Measurements from ENCODE around the gene TBRG4. TPM values are rescaled to one million over a fixed set of nuclear protein-coding genes. Genes with fewer than 3 reads are reported as not detected.
"Not testable (repeated sequence)": the region's sequence is repeated elsewhere in the genome, so short reads cannot be mapped to it uniquely, and the experiment has no call there.

Gene TBRG4
- total RNA-seq, 4 donors from 2014 or later = 83.4 to 140 (median 105) TPM

- H3K27ac ChIP-seq = no peak overlapping the region
- H3K27me3 ChIP-seq = peaks cover 21% of the 10 kb centered on the region
- TF ChIP-seq EP300 (IDR thresholded peaks at IDR 0.05; ENCODE audit: low read depth) (no peak), CTCF (IDR thresholded peaks at IDR 0.05) (no peak), POLR2A (IDR thresholded peaks at IDR 0.05) (no peak), POLR2AphosphoS5 (IDR thresholded peaks at IDR 0.05) (no peak)
- H3K4me1 ChIP-seq = peaks cover 0 to 8% (median 5%) of the 10 kb centered on the region in 4 donors
- WGBS, 2 donors (ENCODE audit: low coverage in 1 of 2) = 71% methylated on average over 4 of the region's 4 CpGs; no CpG with 5 or more reads in 1 of the 2 donors
- H3K4me3 ChIP-seq = no peak overlapping the region
- no peaks in the 10 kb centered on the region for H3K36me3 ChIP-seq
- in situ Hi-C loops (cut with MboI; ENCODE audit: low pct_ligation_motif_present in 1 of 4, low pct_unique_long_range_greater_than_20kb in 1 of 4, low sequenced_read_pairs in 3 of 4) (loop anchor here (5.0 to 25.0 kb wide), 3 partner anchors 96 to 706 kb away; partner anchors contain the start of gene CCDC201 (in 2 of the 4)), intact Hi-C loops (cut with DNase I; ENCODE audit: low total_unique reads) (no loop called here)
- H3K9me3 ChIP-seq = no peaks in the 10 kb centered on the region
- DNase-seq = no peak
These were observed 44.4 kb upstream of the TBRG4 start for GRCh38 chr7:45155941-45156340.

GRCh38 chr7:45155357-45155900 lies 43.9 kb upstream of the TBRG4 start:
- intact Hi-C loops (cut with DNase I; ENCODE audit: low total_unique reads) = no loop called here
- Histone ChIP-seq H3K4me1 (peaks cover 0 to 8% (median 5%) of the 10 kb centered on the region in 4 donors), H3K36me3 (no peaks in the 10 kb centered on the region), H3K9me3 (no peaks in the 10 kb centered on the region), H3K27ac (no peak overlapping the region), H3K27me3 (peaks cover 21% of the 10 kb centered on the region), H3K4me3 (no peak overlapping the region)
- in situ Hi-C loops (cut with MboI; ENCODE audit: low pct_ligation_motif_present in 1 of 4, low pct_unique_long_range_greater_than_20kb in 1 of 4, low sequenced_read_pairs in 3 of 4) = loop anchor here (5.0 to 25.0 kb wide), 3 partner anchors 97 to 707 kb away; partner anchors contain the start of gene CCDC201 (in 2 of the 4)
- TF ChIP-seq CTCF (IDR thresholded peaks at IDR 0.05) (no peak), POLR2A (IDR thresholded peaks at IDR 0.05) (no peak), EP300 (IDR thresholded peaks at IDR 0.05; ENCODE audit: low read depth) (no peak), POLR2AphosphoS5 (IDR thresholded peaks at IDR 0.05) (no peak)
- DNase-seq = no peak
- 89 to 91% methylated on average over 7 of the region's 9 CpGs for WGBS, 2 donors (ENCODE audit: low coverage in 1 of 2)

GRCh38 chr7:45153861-45154260 lies 42.4 kb upstream of the TBRG4 start:
- H3K36me3 ChIP-seq; H3K9me3 ChIP-seq; intact Hi-C loops (cut with DNase I; ENCODE audit: low total_unique reads); H3K27ac ChIP-seq; H3K4me1 ChIP-seq; DNase-seq; H3K4me3 ChIP-seq: not testable (repeated sequence)
- H3K27me3 ChIP-seq = peaks cover 17% of the 10 kb centered on the region
- WGBS, 2 donors (ENCODE audit: low coverage in 1 of 2) = 88 to 92% methylated on average over 4 to 8 of the region's 8 CpGs
- in situ Hi-C loops (cut with MboI; ENCODE audit: low pct_ligation_motif_present in 1 of 4, low pct_unique_long_range_greater_than_20kb in 1 of 4, low sequenced_read_pairs in 3 of 4) = loop anchor here in 3 of 4 donors (5.0 to 25.0 kb wide), 3 partner anchors 98 to 708 kb away; partner anchors contain the start of gene CCDC201 (in 2 of the 3)

GRCh38 chr7:45153233-45153632 lies 41.7 kb upstream of the TBRG4 start:
- in situ Hi-C loops (cut with MboI; ENCODE audit: low pct_ligation_motif_present in 1 of 4, low pct_unique_long_range_greater_than_20kb in 1 of 4, low sequenced_read_pairs in 3 of 4) (loop anchor here in 3 of 4 donors (5.0 to 25.0 kb wide), 3 partner anchors 99 to 709 kb away; partner anchors contain the start of gene CCDC201 (in 2 of the 3)), intact Hi-C loops (cut with DNase I; ENCODE audit: low total_unique reads) (no loop called here)
- Histone ChIP-seq H3K36me3 (no peaks in the 10 kb centered on the region), H3K9me3 (no peaks in the 10 kb centered on the region), H3K27me3 (peaks cover 15% of the 10 kb centered on the region), H3K4me1 (peaks cover 0 to 8% (median 5%) of the 10 kb centered on the region in 4 donors), H3K27ac (no peak overlapping the region), H3K4me3 (no peak overlapping the region)
- DNase-seq = no peak
- 29 to 61% methylated on average over 2 to 3 of the region's 3 CpGs for WGBS, 2 donors (ENCODE audit: low coverage in 1 of 2)
- TF ChIP-seq POLR2A (IDR thresholded peaks at IDR 0.05) (no peak), CTCF (IDR thresholded peaks at IDR 0.05) (peak in 1 of 5 experiments; percentile 13)
